Lower leg skin (tissue), 4 donors: ENCODE results near the gene ASIC2. TPM values are rescaled to one million over a fixed set of nuclear protein-coding genes. Genes with fewer than 3 reads are reported as not detected.

Experiments
- DNase-seq, 2 donors: peaks; one replicate each; pipeline ENCODE4 v3.0.0-alpha.2; 2019; ENCODE audit warnings: low spot score in 2 of 2
- H3K4me3 ChIP-seq: fragments of 200-600 bp; sonication (generic); 2 replicates; pipeline ENCODE4 v1.5.1; 2017; ENCODE audit warnings: mild to moderate bottlenecking, low read depth; ENCODE audit not compliant: poor library complexity, severe bottlenecking
- CTCF ChIP-seq, 3 donors: fragments of 450-650 bp; IDR thresholded peaks; one replicate each; pipeline ENCODE4 v1.5.1; 2016; ENCODE audit warnings: antibody characterized with exemption in 3 of 3, mild to moderate bottlenecking in 3 of 3, moderate library complexity in 2 of 3
- POLR2A ChIP-seq, 2 donors: fragments of 450-650 bp; IDR thresholded peaks; one replicate each; pipeline ENCODE4 v1.6.1; 2016 to 2017; ENCODE audit warnings: antibody characterized with exemption in 2 of 2, mild to moderate bottlenecking in 1 of 2, moderate library complexity in 1 of 2
- WGBS, 2 donors: methylation state at CpG; one replicate each; pipeline ENCODE4 v1.1.5; 2018; 5-methylcytosine and 5-hydroxymethylcytosine counted together
- intact Hi-C: fragments of 100-400 bp; cut with DNase I; formaldehyde crosslinking; loops from one replicate; pipeline ENCODE4 v1.15.0; 2023; ENCODE audit warnings: low total_unique reads
- total RNA-seq, 4 donors: library from RNA; depleted of rRNA; stranded (reverse); fragments of >200 nt; gene quantifications; one replicate each; pipeline ENCODE4 v1.1.0, GENCODE V29; 2016

ASIC2 gene
- total RNA-seq, 4 donors from 2014 or later: 0.21 TPM; not detected in 3

GRCh38 chr17:33109336-33110072 is 183.6 kb downstream of the ASIC2 start:
- no peak overlapping the region for H3K4me3 ChIP-seq
- intact Hi-C loops: no loop called here
- 58 to 63% methylated on average over 5 of the region's 5 CpGs for WGBS, 2 donors
- TF ChIP-seq CTCF (IDR thresholded peaks at IDR 0.05): no peak
- no peak for TF ChIP-seq POLR2A (IDR thresholded peaks at IDR 0.05)
- DNase-seq: no peak

- intact Hi-C loops: no loop called here
Measured at GRCh38 chr17:33106525-33107165, 186.4 kb downstream of the ASIC2 start.

GRCh38 chr17:33105911-33106310 is 187.2 kb downstream of the ASIC2 start:
- WGBS, 2 donors: 86 to 87% methylated on average over 3 of the region's 3 CpGs
- H3K4me3 ChIP-seq: no peak overlapping the region
- intact Hi-C loops: no loop called here
- no peak for DNase-seq
- TF ChIP-seq POLR2A (IDR thresholded peaks at IDR 0.05) (no peak), CTCF (IDR thresholded peaks at IDR 0.05) (no peak)

More at GRCh38 chr17:33106525-33107165, 186.4 kb downstream of the ASIC2 start:
- no peak for DNase-seq
- TF ChIP-seq POLR2A (IDR thresholded peaks at IDR 0.05) (no peak), CTCF (IDR thresholded peaks at IDR 0.05) (no peak)
- H3K4me3 ChIP-seq: no peak overlapping the region
- 51 to 62% methylated on average over 6 of the region's 6 CpGs for WGBS, 2 donors

- TF ChIP-seq CTCF (IDR thresholded peaks at IDR 0.05) (no peak), POLR2A (IDR thresholded peaks at IDR 0.05) (no peak)
- DNase-seq: no peak
Measured at GRCh38 chr17:33099906-33100305, 193.2 kb downstream of the ASIC2 start.

GRCh38 chr17:33099252-33099651 is 193.8 kb downstream of the ASIC2 start:
- H3K4me3 ChIP-seq: no peak overlapping the region
- no peak for DNase-seq
- WGBS, 2 donors: 90 to 93% methylated on average over 6 of the region's 6 CpGs
- intact Hi-C loops: no loop called here
- TF ChIP-seq CTCF (IDR thresholded peaks at IDR 0.05): no peak
- no peak for TF ChIP-seq POLR2A (IDR thresholded peaks at IDR 0.05)

More at GRCh38 chr17:33099906-33100305, 193.2 kb downstream of the ASIC2 start:
- no peak overlapping the region for H3K4me3 ChIP-seq
- 87 to 90% methylated on average over 2 of the region's 2 CpGs for WGBS, 2 donors
- intact Hi-C loops: no loop called here
